Measurements from ENCODE around the gene SUPT16H. TPM values are rescaled to one million over a fixed set of nuclear protein-coding genes. Genes with fewer than 3 reads are reported as not detected.

Gene SUPT16H
- total and polyA plus RNA-seq, 2 of the 8 experiments (the other 6 are each of a cell fraction or from before 2014, with no cell fraction given) = 138 to 201 TPM

DNA sequence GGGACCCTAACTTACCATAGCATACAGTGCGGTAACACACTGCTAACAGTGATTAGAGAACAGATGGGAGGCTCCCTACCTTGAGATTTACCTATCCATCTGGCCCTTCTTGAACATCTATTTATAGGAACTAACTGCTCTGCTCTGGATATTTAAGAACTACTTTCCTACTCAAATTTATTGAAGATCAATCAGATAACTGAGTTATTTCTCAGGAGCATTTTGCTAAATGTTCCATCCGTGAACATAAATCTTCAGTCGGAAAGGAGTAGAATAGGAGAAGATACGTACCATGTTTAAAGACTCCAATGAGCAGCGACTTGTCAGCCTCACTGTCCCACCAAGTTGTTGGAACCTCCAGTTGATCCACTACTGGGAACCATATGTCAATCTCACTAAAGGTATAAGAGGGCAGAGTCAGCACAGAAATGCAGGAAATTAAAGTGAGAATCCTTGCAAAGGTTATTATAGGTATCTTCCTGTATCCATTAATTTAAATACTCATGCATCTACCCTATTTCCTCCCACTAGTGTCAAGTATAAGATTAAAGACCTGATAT lies 15.6 kb upstream of the SUPT16H start:
- no peak overlapping the region for H2BK120ac ChIP-seq (replicated peaks; ENCODE audit: low read depth, low read length)
- ChIA-PET CTCF (ENCODE audit: partially characterized antibody) (no interaction called here), POLR2A (ENCODE audit: partially characterized antibody) (no interaction called here)
- no peak overlapping the region for H2BK20ac ChIP-seq (ENCODE audit: low read length)
- H3K79me1 ChIP-seq (ENCODE audit: low read depth, low read length) = no peaks in the 10 kb centered on the region
- H2AK5ac ChIP-seq (ENCODE audit: low read depth, low read length) = no peak overlapping the region
- no peak overlapping the region for H3K14ac ChIP-seq (ENCODE audit: insufficient read length)
- H3K27ac ChIP-seq (ENCODE audit: low read depth, low read length) = no peak overlapping the region
- TF ChIP-seq SIRT6 (IDR thresholded peaks at IDR 0.05; ENCODE audit: low read length) (no peak), CEBPB (IDR thresholded peaks at IDR 0.05; ENCODE audit: low read depth, low read length) (no peak), CBX5 (IDR thresholded peaks at IDR 0.05; ENCODE audit: low read depth, low read length) (no peak), BRCA1 (IDR thresholded peaks at IDR 0.05; ENCODE audit: low read depth, low read length) (no peak), EGR1 (IDR thresholded peaks at IDR 0.05; ENCODE audit: borderline replicate concordance, low read depth, low read length) (no peak), HDAC2 (IDR thresholded peaks at IDR 0.05; ENCODE audit: borderline replicate concordance in 1 of 2, low read depth in 2 of 2, low read length in 2 of 2) (no peak)
- no peak overlapping the region for H2BK15ac ChIP-seq (ENCODE audit: low read length)
- H3K9me3 ChIP-seq (ENCODE audit: insufficient read depth in 2 of 2, low read depth in 1 of 2, low read length in 1 of 2) = no peaks in the 10 kb centered on the region
- no peak overlapping the region for H3K23ac ChIP-seq (ENCODE audit: insufficient read length)
- H2BK5ac ChIP-seq (ENCODE audit: low read depth, low read length) = no peak overlapping the region
- no peak overlapping the region for H3K9ac ChIP-seq (replicated peaks in 1 of 4; ENCODE audit: extremely low read depth in 1 of 4, low read depth in 3 of 4, low read length in 3 of 4)
- H3K4ac ChIP-seq (replicated peaks; ENCODE audit: insufficient read length, low read depth, low read length) = no peak overlapping the region
- H3K18ac ChIP-seq (ENCODE audit: extremely low read depth, low read length) = no peak overlapping the region
- H3K23me2 ChIP-seq (ENCODE audit: low read depth, low read length) = no peaks in the 10 kb centered on the region
- no peak for DNase-seq (ENCODE audit: low read depth in 1 of 2, low spot score in 2 of 2)
- H3K4me1 ChIP-seq (replicated peaks in 1 of 4; ENCODE audit: control insufficient read depth in 3 of 4, insufficient read depth in 4 of 4, low read length in 3 of 4) = no peaks in the 10 kb centered on the region
- no peak overlapping the region for H3K4me2 ChIP-seq (ENCODE audit: insufficient read depth in 1 of 2, low read depth in 2 of 2, low read length in 2 of 2)
- no peak overlapping the region for H4K91ac ChIP-seq (replicated peaks; ENCODE audit: insufficient read length, low read length)
- no peak overlapping the region for H3K56ac ChIP-seq (replicated peaks; ENCODE audit: insufficient read length, low read depth, low read length)
- no peak overlapping the region for H2AFZ ChIP-seq (ENCODE audit: low read length)
- no peaks in the 10 kb centered on the region for H3K27me3 ChIP-seq (replicated peaks in 1 of 4; ENCODE audit: control insufficient read depth in 3 of 4, extremely low read depth in 1 of 4, insufficient read depth in 3 of 4, low read length in 3 of 4)
- H3K4me3 ChIP-seq (ENCODE audit: extremely low read depth in 1 of 4, insufficient read depth in 2 of 4, low read depth in 3 of 4, low read length in 4 of 4) = no peak overlapping the region
- 93% methylated on average over 5 of the region's 5 CpGs; no CpG with 5 or more reads in 1 of the 2 experiments for WGBS, 2 experiments (ENCODE audit: extremely low coverage in 1 of 2, insufficient coverage in 1 of 2, insufficient read length in 1 of 2, insufficient replicate concordance in 2 of 2, low coverage in 1 of 2, low lambda C conversion rate in 2 of 2, missing lambda C conversion rate in 1 of 2)
- no peaks in the 10 kb centered on the region for H4K20me1 ChIP-seq (replicated peaks in 1 of 2; ENCODE audit: control insufficient read depth in 1 of 2, insufficient read depth in 2 of 2, low read length in 2 of 2)
- no peak overlapping the region for H2BK12ac ChIP-seq (ENCODE audit: low read depth, low read length)
- H3K36me3 ChIP-seq (ENCODE audit: control insufficient read depth in 2 of 4, insufficient read depth in 4 of 4, low read length in 3 of 4) = peaks cover 65 to 97% (median 88%) of the 10 kb centered on the region in 4 experiments
- FAIRE-seq = no peak
- no peak overlapping the region for H4K8ac ChIP-seq (ENCODE audit: extremely low read depth, insufficient read depth, low read length)
- no peak overlapping the region for H4K5ac ChIP-seq (ENCODE audit: insufficient read length, low read depth, low read length)
- H3K79me2 ChIP-seq (ENCODE audit: control insufficient read depth in 1 of 2, insufficient read depth in 2 of 2, low read length in 2 of 2) = no peaks in the 10 kb centered on the region
